ENCODE data around the gene ADGRE1. TPM values are rescaled to one million over a fixed set of nuclear protein-coding genes. Genes with fewer than 3 reads are reported as not detected.

ADGRE1 gene
- total and polyA plus RNA-seq, 2 of the 4 experiments (the other 2 are of a cell fraction): not detected

DNA sequence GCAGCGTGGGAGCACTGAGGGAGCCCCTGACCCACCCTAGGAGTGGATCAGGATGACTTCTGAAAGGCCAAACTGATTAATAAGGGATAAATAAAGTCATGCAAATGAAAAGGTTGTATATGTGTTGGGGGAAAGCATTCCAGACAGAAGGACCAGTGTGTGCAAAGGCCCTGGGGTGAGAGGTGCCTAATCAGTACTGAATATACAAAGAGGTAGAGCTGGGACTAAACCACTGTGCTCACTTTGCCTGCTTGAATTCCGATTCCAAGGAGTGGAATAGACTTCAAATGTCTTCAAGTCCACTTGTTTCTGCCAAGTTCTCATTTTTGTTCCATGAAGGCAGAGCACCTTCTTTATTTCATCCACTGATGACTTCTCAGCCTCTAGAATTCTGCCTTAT lies 32.6 kb upstream of the ADGRE1 start:
- intact Hi-C loops (cut with micrococcal nuclease): no loop called here
- no peak overlapping the region for H3K4me2 ChIP-seq (ENCODE audit: low read depth, low read length)
- in situ Hi-C loops (cut with MboI; ENCODE audit: low sequenced_read_pairs): loop anchor here (25.0 kb wide), 1 partner anchor 717 kb away; the partner anchor contains the start of gene ACSBG2
- no peaks in the 10 kb centered on the region for H3K9me1 ChIP-seq (ENCODE audit: insufficient read depth, low read length)
- no peak overlapping the region for H3K23ac ChIP-seq (ENCODE audit: low read depth, low read length)
- H2BK15ac ChIP-seq (ENCODE audit: low read depth, low read length): no peak overlapping the region
- H4K5ac ChIP-seq (ENCODE audit: low read depth, low read length): no peak overlapping the region
- no peak overlapping the region for H3K9ac ChIP-seq (ENCODE audit: low read depth, low read length)
- no peaks in the 10 kb centered on the region for H4K20me1 ChIP-seq (ENCODE audit: insufficient read depth, low read length)
- H3K36me3 ChIP-seq (ENCODE audit: control insufficient read depth, insufficient read depth, low read length): no peaks in the 10 kb centered on the region
- no peak overlapping the region for H2AFZ ChIP-seq (replicated peaks; ENCODE audit: low read length, poor library complexity)
- DNase-seq (no peak), ATAC-seq (ENCODE audit: low read depth) (no peak)
- no peaks in the 10 kb centered on the region for H3K4me1 ChIP-seq (ENCODE audit: control insufficient read depth, insufficient read depth, low read length)
- no peak overlapping the region for H3K27ac ChIP-seq (ENCODE audit: insufficient read depth, low read length)
- CTCF ChIA-PET: interaction anchor here (1.0 kb wide), 1 partner anchor 9 kb away, joined by 3 read pairs; no protein-coding TSS in a partner anchor
- POLR2A ChIA-PET (ENCODE audit: unreplicated experiment): no interaction called here
- H3K4me3 ChIP-seq (ENCODE audit: insufficient read depth, low read depth, low read length): no peak overlapping the region
- WGBS, 2 experiments (ENCODE audit: extremely low coverage in 2 of 2, insufficient read length in 1 of 2): no CpG with 5 or more reads among the region's 2 CpGs
- H2AK5ac ChIP-seq (ENCODE audit: low read depth, low read length): no peak overlapping the region
- TF ChIP-seq POLR2A (IDR thresholded peaks at IDR 0.05; ENCODE audit: low read depth, low read length) (no peak), RAD21 (IDR thresholded peaks at IDR 0.05; ENCODE audit: low read length) (no peak), BHLHE40 (IDR thresholded peaks at IDR 0.05; ENCODE audit: low read depth, low read length) (no peak), RCOR1 (IDR thresholded peaks at IDR 0.05; ENCODE audit: insufficient replicate concordance, low read length) (no peak), RFX5 (IDR thresholded peaks at IDR 0.05; ENCODE audit: low read depth, low read length) (no peak), FOS (IDR thresholded peaks at IDR 0.05; ENCODE audit: low read depth, low read length) (no peak), MAZ (IDR thresholded peaks at IDR 0.05; ENCODE audit: borderline replicate concordance, low read depth, low read length) (no peak), CHD1 (IDR thresholded peaks at IDR 0.05; ENCODE audit: low read depth, low read length) (no peak), CEBPB (IDR thresholded peaks at IDR 0.05; ENCODE audit: low read depth, low read length) (no peak), MXI1 (IDR thresholded peaks at IDR 0.05; ENCODE audit: borderline replicate concordance, low read depth, low read length) (no peak), MAFK (IDR thresholded peaks at IDR 0.05; ENCODE audit: low read depth, low read length) (no peak), NFE2L2 (IDR thresholded peaks at IDR 0.05; ENCODE audit: low read depth, low read length) (no peak)
- TF ChIP-seq, protein P1, sequence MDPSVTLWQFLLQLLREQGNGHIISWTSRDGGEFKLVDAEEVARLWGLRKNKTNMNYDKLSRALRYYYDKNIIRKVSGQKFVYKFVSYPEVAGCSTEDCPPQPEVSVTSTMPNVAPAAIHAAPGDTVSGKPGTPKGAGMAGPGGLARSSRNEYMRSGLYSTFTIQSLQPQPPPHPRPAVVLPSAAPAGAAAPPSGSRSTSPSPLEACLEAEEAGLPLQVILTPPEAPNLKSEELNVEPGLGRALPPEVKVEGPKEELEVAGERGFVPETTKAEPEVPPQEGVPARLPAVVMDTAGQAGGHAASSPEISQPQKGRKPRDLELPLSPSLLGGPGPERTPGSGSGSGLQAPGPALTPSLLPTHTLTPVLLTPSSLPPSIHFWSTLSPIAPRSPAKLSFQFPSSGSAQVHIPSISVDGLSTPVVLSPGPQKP (IDR thresholded peaks at IDR 0.05; ENCODE audit: borderline replicate concordance, low read depth, low read length): no peak
- TF ChIP-seq, protein P2, sequence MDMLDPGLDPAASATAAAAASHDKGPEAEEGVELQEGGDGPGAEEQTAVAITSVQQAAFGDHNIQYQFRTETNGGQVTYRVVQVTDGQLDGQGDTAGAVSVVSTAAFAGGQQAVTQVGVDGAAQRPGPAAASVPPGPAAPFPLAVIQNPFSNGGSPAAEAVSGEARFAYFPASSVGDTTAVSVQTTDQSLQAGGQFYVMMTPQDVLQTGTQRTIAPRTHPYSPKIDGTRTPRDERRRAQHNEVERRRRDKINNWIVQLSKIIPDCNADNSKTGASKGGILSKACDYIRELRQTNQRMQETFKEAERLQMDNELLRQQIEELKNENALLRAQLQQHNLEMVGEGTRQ (IDR thresholded peaks at IDR 0.05; ENCODE audit: low read depth, low read length): no peak
- TF ChIP-seq, protein P3, sequence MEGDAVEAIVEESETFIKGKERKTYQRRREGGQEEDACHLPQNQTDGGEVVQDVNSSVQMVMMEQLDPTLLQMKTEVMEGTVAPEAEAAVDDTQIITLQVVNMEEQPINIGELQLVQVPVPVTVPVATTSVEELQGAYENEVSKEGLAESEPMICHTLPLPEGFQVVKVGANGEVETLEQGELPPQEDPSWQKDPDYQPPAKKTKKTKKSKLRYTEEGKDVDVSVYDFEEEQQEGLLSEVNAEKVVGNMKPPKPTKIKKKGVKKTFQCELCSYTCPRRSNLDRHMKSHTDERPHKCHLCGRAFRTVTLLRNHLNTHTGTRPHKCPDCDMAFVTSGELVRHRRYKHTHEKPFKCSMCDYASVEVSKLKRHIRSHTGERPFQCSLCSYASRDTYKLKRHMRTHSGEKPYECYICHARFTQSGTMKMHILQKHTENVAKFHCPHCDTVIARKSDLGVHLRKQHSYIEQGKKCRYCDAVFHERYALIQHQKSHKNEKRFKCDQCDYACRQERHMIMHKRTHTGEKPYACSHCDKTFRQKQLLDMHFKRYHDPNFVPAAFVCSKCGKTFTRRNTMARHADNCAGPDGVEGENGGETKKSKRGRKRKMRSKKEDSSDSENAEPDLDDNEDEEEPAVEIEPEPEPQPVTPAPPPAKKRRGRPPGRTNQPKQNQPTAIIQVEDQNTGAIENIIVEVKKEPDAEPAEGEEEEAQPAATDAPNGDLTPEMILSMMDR (conservative IDR thresholded peaks at IDR 0.05; ENCODE audit: low read depth, low read length): no peak
- H3K14ac ChIP-seq (replicated peaks; ENCODE audit: low read depth, low read length): no peak overlapping the region
- no peak overlapping the region for H2BK20ac ChIP-seq (ENCODE audit: low read depth, low read length)
- no peak overlapping the region for H2BK5ac ChIP-seq (ENCODE audit: low read depth, low read length, poor library complexity, severe bottlenecking)
- H3K79me1 ChIP-seq (ENCODE audit: low read depth in 1 of 2, low read length in 2 of 2): no peaks in the 10 kb centered on the region
- no peak overlapping the region for H3K18ac ChIP-seq (ENCODE audit: low read depth, low read length)
- H4K8ac ChIP-seq (ENCODE audit: low read depth in 2 of 2, low read length in 2 of 2): no peak overlapping the region
- no peak overlapping the region for H4K91ac ChIP-seq (ENCODE audit: insufficient read depth, low read depth, low read length)
- H3K4ac ChIP-seq (ENCODE audit: low read depth, low read length): no peak overlapping the region
- no peak overlapping the region for H2AK9ac ChIP-seq (replicated peaks; ENCODE audit: low read depth, low read length, poor library complexity)
- H3K27me3 ChIP-seq (ENCODE audit: control insufficient read depth, insufficient read depth, low read length): no peaks in the 10 kb centered on the region
- no peak overlapping the region for H3K56ac ChIP-seq (ENCODE audit: extremely low read depth, insufficient read depth, low read length)
- no TSS peak for BruUV-seq (replicated peaks)
- dilution Hi-C loops (cut with HindIII; ENCODE audit: low sequenced_read_pairs, unreplicated experiment): no loop called here
- H2BK120ac ChIP-seq (ENCODE audit: low read depth, low read length): no peak overlapping the region
- H3K9me3 ChIP-seq (ENCODE audit: control insufficient read depth, insufficient read depth, low read length): no peaks in the 10 kb centered on the region
